ENCODE results near the gene TAL2. TPM values are rescaled to one million over a fixed set of nuclear protein-coding genes. Genes with fewer than 3 reads are reported as not detected.

TAL2 gene
- total and polyA plus RNA-seq, 9 of the 15 experiments (the other 6 are each of a cell fraction or from before 2014, with no cell fraction given) = 0.21 to 3.7 (median 1.1) TPM; not detected in 1

GRCh38 chr9:105681724-105682123, 19.5 kb downstream of the TAL2 start (continued):
- TF ChIP-seq, protein P1, sequence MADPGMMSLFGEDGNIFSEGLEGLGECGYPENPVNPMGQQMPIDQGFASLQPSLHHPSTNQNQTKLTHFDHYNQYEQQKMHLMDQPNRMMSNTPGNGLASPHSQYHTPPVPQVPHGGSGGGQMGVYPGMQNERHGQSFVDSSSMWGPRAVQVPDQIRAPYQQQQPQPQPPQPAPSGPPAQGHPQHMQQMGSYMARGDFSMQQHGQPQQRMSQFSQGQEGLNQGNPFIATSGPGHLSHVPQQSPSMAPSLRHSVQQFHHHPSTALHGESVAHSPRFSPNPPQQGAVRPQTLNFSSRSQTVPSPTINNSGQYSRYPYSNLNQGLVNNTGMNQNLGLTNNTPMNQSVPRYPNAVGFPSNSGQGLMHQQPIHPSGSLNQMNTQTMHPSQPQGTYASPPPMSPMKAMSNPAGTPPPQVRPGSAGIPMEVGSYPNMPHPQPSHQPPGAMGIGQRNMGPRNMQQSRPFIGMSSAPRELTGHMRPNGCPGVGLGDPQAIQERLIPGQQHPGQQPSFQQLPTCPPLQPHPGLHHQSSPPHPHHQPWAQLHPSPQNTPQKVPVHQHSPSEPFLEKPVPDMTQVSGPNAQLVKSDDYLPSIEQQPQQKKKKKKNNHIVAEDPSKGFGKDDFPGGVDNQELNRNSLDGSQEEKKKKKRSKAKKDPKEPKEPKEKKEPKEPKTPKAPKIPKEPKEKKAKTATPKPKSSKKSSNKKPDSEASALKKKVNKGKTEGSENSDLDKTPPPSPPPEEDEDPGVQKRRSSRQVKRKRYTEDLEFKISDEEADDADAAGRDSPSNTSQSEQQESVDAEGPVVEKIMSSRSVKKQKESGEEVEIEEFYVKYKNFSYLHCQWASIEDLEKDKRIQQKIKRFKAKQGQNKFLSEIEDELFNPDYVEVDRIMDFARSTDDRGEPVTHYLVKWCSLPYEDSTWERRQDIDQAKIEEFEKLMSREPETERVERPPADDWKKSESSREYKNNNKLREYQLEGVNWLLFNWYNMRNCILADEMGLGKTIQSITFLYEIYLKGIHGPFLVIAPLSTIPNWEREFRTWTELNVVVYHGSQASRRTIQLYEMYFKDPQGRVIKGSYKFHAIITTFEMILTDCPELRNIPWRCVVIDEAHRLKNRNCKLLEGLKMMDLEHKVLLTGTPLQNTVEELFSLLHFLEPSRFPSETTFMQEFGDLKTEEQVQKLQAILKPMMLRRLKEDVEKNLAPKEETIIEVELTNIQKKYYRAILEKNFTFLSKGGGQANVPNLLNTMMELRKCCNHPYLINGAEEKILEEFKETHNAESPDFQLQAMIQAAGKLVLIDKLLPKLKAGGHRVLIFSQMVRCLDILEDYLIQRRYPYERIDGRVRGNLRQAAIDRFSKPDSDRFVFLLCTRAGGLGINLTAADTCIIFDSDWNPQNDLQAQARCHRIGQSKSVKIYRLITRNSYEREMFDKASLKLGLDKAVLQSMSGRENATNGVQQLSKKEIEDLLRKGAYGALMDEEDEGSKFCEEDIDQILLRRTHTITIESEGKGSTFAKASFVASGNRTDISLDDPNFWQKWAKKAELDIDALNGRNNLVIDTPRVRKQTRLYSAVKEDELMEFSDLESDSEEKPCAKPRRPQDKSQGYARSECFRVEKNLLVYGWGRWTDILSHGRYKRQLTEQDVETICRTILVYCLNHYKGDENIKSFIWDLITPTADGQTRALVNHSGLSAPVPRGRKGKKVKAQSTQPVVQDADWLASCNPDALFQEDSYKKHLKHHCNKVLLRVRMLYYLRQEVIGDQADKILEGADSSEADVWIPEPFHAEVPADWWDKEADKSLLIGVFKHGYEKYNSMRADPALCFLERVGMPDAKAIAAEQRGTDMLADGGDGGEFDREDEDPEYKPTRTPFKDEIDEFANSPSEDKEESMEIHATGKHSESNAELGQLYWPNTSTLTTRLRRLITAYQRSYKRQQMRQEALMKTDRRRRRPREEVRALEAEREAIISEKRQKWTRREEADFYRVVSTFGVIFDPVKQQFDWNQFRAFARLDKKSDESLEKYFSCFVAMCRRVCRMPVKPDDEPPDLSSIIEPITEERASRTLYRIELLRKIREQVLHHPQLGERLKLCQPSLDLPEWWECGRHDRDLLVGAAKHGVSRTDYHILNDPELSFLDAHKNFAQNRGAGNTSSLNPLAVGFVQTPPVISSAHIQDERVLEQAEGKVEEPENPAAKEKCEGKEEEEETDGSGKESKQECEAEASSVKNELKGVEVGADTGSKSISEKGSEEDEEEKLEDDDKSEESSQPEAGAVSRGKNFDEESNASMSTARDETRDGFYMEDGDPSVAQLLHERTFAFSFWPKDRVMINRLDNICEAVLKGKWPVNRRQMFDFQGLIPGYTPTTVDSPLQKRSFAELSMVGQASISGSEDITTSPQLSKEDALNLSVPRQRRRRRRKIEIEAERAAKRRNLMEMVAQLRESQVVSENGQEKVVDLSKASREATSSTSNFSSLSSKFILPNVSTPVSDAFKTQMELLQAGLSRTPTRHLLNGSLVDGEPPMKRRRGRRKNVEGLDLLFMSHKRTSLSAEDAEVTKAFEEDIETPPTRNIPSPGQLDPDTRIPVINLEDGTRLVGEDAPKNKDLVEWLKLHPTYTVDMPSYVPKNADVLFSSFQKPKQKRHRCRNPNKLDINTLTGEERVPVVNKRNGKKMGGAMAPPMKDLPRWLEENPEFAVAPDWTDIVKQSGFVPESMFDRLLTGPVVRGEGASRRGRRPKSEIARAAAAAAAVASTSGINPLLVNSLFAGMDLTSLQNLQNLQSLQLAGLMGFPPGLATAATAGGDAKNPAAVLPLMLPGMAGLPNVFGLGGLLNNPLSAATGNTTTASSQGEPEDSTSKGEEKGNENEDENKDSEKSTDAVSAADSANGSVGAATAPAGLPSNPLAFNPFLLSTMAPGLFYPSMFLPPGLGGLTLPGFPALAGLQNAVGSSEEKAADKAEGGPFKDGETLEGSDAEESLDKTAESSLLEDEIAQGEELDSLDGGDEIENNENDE (IDR thresholded peaks at IDR 0.05; ENCODE audit: low read depth, low read length) = no peak
- TF ChIP-seq ETS1 (conservative IDR thresholded peaks at IDR 0.05; ENCODE audit: control insufficient read depth, low read depth, low read length) (no peak), NFIC (IDR thresholded peaks at IDR 0.05) (peak; percentile 60), COPS2 (conservative IDR thresholded peaks at IDR 0.05) (no peak), KLF6 (CRISPR knock-in tag; IDR thresholded peaks at IDR 0.05; ENCODE audit: borderline replicate concordance) (no peak), JUN (IDR thresholded peaks at IDR 0.05; ENCODE audit: borderline replicate concordance, low read depth, low read length) (peak; percentile 81), JUN (CRISPR knock-in tag; IDR thresholded peaks at IDR 0.05; ENCODE audit: borderline replicate concordance) (no peak), ELF1 (tag; IDR thresholded peaks at IDR 0.05) (no peak), ZC3H8 (IDR thresholded peaks at IDR 0.05) (no peak), ZNF184 (CRISPR knock-in tag; IDR thresholded peaks at IDR 0.05) (no peak), ELF4 (CRISPR knock-in tag; IDR thresholded peaks at IDR 0.05) (no peak), KDM1A (IDR thresholded peaks at IDR 0.05) (peak; percentile 90 to 91), CHD2 (IDR thresholded peaks at IDR 0.05; ENCODE audit: low read depth, low read length) (no peak), ZFP36 (IDR thresholded peaks at IDR 0.05; ENCODE audit: low read depth, low read length, partially characterized antibody) (no peak)
- TF ChIP-seq, protein P2, sequence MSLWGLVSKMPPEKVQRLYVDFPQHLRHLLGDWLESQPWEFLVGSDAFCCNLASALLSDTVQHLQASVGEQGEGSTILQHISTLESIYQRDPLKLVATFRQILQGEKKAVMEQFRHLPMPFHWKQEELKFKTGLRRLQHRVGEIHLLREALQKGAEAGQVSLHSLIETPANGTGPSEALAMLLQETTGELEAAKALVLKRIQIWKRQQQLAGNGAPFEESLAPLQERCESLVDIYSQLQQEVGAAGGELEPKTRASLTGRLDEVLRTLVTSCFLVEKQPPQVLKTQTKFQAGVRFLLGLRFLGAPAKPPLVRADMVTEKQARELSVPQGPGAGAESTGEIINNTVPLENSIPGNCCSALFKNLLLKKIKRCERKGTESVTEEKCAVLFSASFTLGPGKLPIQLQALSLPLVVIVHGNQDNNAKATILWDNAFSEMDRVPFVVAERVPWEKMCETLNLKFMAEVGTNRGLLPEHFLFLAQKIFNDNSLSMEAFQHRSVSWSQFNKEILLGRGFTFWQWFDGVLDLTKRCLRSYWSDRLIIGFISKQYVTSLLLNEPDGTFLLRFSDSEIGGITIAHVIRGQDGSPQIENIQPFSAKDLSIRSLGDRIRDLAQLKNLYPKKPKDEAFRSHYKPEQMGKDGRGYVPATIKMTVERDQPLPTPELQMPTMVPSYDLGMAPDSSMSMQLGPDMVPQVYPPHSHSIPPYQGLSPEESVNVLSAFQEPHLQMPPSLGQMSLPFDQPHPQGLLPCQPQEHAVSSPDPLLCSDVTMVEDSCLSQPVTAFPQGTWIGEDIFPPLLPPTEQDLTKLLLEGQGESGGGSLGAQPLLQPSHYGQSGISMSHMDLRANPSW (CRISPR knock-in tag; IDR thresholded peaks at IDR 0.05) = no peak

Measured in K562 (cell line).